Measurements from ENCODE around the gene ENTPD6. TPM values are rescaled to one million over a fixed set of nuclear protein-coding genes. Genes with fewer than 3 reads are reported as not detected.

ENTPD6 gene
- polyA plus RNA-seq, 3 donors, result 36.2 to 120 (median 47.0) TPM

DNA sequence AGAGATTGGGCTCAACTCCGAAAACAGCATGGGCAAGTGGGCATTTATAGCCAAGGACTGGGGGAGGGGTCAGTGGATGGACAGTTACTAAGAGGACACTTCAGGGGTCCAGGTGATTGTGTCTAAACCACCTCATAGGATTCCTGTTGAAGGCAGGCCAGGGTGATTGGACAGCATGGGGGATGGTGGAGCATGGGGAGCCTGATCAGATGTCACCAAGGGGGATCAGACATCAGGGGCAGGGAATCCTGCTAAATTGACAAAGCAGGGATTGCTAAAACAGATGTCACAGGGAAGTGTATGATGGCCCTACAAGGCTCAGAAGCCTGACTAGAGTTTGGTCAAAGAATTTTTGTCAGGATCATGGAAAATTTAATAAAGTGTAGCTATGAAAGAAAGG lies 49.9 kb downstream of the ENTPD6 start:
- intact Hi-C loops (cut with micrococcal nuclease), result loop anchor here (5.0 kb wide), 5 partner anchors 48 to 253 kb away; partner anchors contain the start of genes ABHD12 (in 2 of the 2), APMAP (in 2 of the 2), ACSS1 (in 1 of the 2) and ENTPD6 (in 1 of the 2)
- Mint-ChIP-seq H3K36me3 (peaks cover 0 to 3% of the 10 kb centered on the region in 2 donors), H3K9me3 (peaks cover 0 to 9% (median 5%) of the 10 kb centered on the region in 7 donors), H3K27ac (no peak overlapping the region), H3K4me1 (peaks cover 32% of the 10 kb centered on the region), H3K4me3 (peak overlapping the region in 1 of 2 donors; percentile 4), H3K27me3 (ENCODE audit: low read depth in 3 of 3) (peaks cover 10 to 20% (median 15%) of the 10 kb centered on the region in 3 donors)
- Histone ChIP-seq H3K4me1 (ENCODE audit: control insufficient read depth in 1 of 2, insufficient read depth in 2 of 2, low read length in 2 of 2) (peaks cover 20 to 24% of the 10 kb centered on the region in 2 donors), H3K36me3 (replicated peaks in 1 of 2; ENCODE audit: control insufficient read depth in 1 of 2, insufficient read depth in 2 of 2, low read length in 2 of 2) (no peaks in the 10 kb centered on the region), H3K4me3 (replicated peaks in 1 of 3; ENCODE audit: low read depth in 2 of 3, low read length in 3 of 3) (no peak overlapping the region), H3K27me3 (ENCODE audit: control insufficient read depth in 2 of 2, insufficient read depth in 2 of 2, low read length in 2 of 2) (peaks cover 0 to 2% of the 10 kb centered on the region in 2 donors), H4K20me1 (ENCODE audit: insufficient read depth, low read length) (peaks cover 20% of the 10 kb centered on the region), H3K9me3 (replicated peaks in 1 of 2; ENCODE audit: control insufficient read depth in 1 of 2, insufficient read depth in 1 of 2, low read length in 2 of 2) (no peaks in the 10 kb centered on the region), H3K9ac (ENCODE audit: insufficient read depth, low read length, poor library complexity, severe bottlenecking) (no peak overlapping the region), H2AFZ (ENCODE audit: insufficient read depth, low read depth, low read length, poor library complexity, severe bottlenecking) (no peak overlapping the region), H3K4me2 (replicated peaks; ENCODE audit: extremely low read depth, low read length, poor library complexity, severe bottlenecking) (no peak overlapping the region), H3K79me2 (ENCODE audit: insufficient read depth, low read length) (peaks cover 21% of the 10 kb centered on the region), H3K27ac (ENCODE audit: low read depth in 1 of 2, low read length in 2 of 2) (no peak overlapping the region)
- TF ChIP-seq, protein P1, sequence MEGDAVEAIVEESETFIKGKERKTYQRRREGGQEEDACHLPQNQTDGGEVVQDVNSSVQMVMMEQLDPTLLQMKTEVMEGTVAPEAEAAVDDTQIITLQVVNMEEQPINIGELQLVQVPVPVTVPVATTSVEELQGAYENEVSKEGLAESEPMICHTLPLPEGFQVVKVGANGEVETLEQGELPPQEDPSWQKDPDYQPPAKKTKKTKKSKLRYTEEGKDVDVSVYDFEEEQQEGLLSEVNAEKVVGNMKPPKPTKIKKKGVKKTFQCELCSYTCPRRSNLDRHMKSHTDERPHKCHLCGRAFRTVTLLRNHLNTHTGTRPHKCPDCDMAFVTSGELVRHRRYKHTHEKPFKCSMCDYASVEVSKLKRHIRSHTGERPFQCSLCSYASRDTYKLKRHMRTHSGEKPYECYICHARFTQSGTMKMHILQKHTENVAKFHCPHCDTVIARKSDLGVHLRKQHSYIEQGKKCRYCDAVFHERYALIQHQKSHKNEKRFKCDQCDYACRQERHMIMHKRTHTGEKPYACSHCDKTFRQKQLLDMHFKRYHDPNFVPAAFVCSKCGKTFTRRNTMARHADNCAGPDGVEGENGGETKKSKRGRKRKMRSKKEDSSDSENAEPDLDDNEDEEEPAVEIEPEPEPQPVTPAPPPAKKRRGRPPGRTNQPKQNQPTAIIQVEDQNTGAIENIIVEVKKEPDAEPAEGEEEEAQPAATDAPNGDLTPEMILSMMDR (IDR thresholded peaks at IDR 0.05), result no peak
- 100% methylated on average over 1 of the region's 1 CpG for WGBS (ENCODE audit: insufficient coverage)
- DNase-seq, result no peak

DNA sequence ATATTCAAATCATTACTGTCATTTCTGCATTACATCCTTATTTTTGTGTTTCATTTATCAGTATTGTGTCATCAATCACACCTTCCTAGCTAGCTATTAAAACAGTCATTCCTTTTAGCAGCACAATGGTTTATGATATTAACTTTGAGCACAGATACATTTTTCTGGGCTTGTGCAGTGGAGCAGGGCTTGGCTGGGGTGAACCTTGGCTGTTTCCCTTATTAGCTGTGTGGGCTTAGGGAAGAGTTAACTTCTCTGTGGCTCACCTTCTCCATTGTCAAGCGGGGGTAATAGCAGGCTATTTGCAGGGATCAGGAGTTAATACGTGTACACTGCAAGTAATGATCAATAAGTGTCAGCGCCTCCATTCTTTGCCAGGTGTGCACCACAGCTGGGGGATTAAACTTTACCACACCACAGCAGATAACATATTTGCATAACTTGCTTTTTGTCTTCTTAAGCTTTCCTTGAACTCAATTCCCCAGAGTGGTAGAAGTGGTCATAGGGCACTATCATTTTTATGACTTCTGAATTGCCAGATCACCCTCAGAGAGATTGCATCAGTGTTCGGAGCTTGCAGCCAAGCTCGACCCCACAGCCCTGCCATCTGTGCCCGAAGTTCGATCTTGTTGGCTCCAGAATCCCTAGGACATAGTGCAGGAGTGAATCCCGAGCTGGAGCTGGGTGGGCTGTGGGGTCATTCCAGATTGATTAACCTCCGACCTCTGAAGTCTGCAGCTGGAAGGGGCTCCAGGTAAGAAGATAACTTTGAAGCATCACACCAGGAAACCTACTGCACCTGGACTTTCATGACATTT lies 50.9 kb downstream of the ENTPD6 start:
- Histone ChIP-seq H3K4me3 (replicated peaks in 1 of 3; ENCODE audit: low read depth in 2 of 3, low read length in 3 of 3) (peak overlapping the region in 1 of 3 experiments; percentile 86), H3K36me3 (replicated peaks in 1 of 2; ENCODE audit: control insufficient read depth in 1 of 2, insufficient read depth in 2 of 2, low read length in 2 of 2) (peaks cover 0 to 6% of the 10 kb centered on the region in 2 donors), H3K79me2 (ENCODE audit: insufficient read depth, low read length) (peaks cover 31% of the 10 kb centered on the region), H3K4me2 (replicated peaks; ENCODE audit: extremely low read depth, low read length, poor library complexity, severe bottlenecking) (no peak overlapping the region), H3K9me3 (replicated peaks in 1 of 2; ENCODE audit: control insufficient read depth in 1 of 2, insufficient read depth in 1 of 2, low read length in 2 of 2) (no peaks in the 10 kb centered on the region), H3K4me1 (ENCODE audit: control insufficient read depth in 1 of 2, insufficient read depth in 2 of 2, low read length in 2 of 2) (peaks cover 20 to 24% of the 10 kb centered on the region in 2 donors), H2AFZ (ENCODE audit: insufficient read depth, low read depth, low read length, poor library complexity, severe bottlenecking) (no peak overlapping the region), H4K20me1 (ENCODE audit: insufficient read depth, low read length) (peaks cover 29% of the 10 kb centered on the region), H3K9ac (ENCODE audit: insufficient read depth, low read length, poor library complexity, severe bottlenecking) (no peak overlapping the region), H3K27ac (ENCODE audit: low read depth in 1 of 2, low read length in 2 of 2) (no peak overlapping the region), H3K27me3 (ENCODE audit: control insufficient read depth in 2 of 2, insufficient read depth in 2 of 2, low read length in 2 of 2) (peaks cover 0 to 2% of the 10 kb centered on the region in 2 donors)
- H3K36me3 Mint-ChIP-seq, result peaks cover 8 to 9% of the 10 kb centered on the region in 2 donors
- intact Hi-C loops (cut with micrococcal nuclease), result loop anchor here (5.0 kb wide), 5 partner anchors 49 to 254 kb away; partner anchors contain the start of genes ABHD12 (in 2 of the 2), APMAP (in 2 of the 2), ACSS1 (in 1 of the 2) and ENTPD6 (in 1 of the 2)
- DNase-seq, result no peak
- H3K27ac Mint-ChIP-seq, result peak overlapping the region in 1 of 7 donors; percentile 25
- WGBS (ENCODE audit: insufficient coverage), result 74% methylated on average over 5 of the region's 9 CpGs
- peaks cover 0 to 9% (median 5%) of the 10 kb centered on the region in 7 donors for H3K9me3 Mint-ChIP-seq
- peaks cover 39% of the 10 kb centered on the region for H3K4me1 Mint-ChIP-seq
- H3K27me3 Mint-ChIP-seq (ENCODE audit: low read depth in 3 of 3), result peaks cover 12 to 18% (median 13%) of the 10 kb centered on the region in 3 donors
- TF ChIP-seq, protein P1 (IDR thresholded peaks at IDR 0.05), result no peak
- H3K4me3 Mint-ChIP-seq, result peak overlapping the region; percentile 91 to 96
